MCF 10A (cell line): Measurements from ENCODE around the gene CCNY. TPM values are rescaled to one million over a fixed set of nuclear protein-coding genes. Genes with fewer than 3 reads are reported as not detected.

Experiments used
- BruUV-seq: library from RNA; stranded (reverse); fragments of 400-500 nt; replicated peaks from 2 replicates; lab custom pipeline; 2021; lab: Mats Ljungman, UMichigan
- CTCF ChIA-PET: fragments of 300-600 bp; sonication (Branson Sonifier 250); formaldehyde crosslinking; extraction: SDS; loops from one replicate; lab custom pipeline; 2021; ENCODE audit warnings: antibody characterized with exemption, inconsistent platforms; lab: Yijun Ruan, JAX
- POLR2A ChIA-PET: fragments of 300-600, 350-650 bp; sonication (Branson Sonifier 250); formaldehyde crosslinking; extraction: SDS; loops from one replicate; lab custom pipeline; 2020; ENCODE audit warnings: antibody characterized with exemption, inconsistent platforms; lab: Yijun Ruan, JAX
- DNase-seq: peaks from one replicate; pipeline ENCODE4 v3.0.0-alpha.2; 2018; ENCODE audit not compliant: unreplicated experiment
- H3K27ac Mint-ChIP-seq: one replicate; pipeline ENCODE4 v1.8.0; 2022; ENCODE audit warnings: mild to moderate bottlenecking, low read depth, mixed read lengths; ENCODE audit not compliant: unreplicated experiment
- H3K27me3 Mint-ChIP-seq: one replicate; pipeline ENCODE4 v1.8.0; 2022; ENCODE audit warnings: mixed read lengths; ENCODE audit not compliant: insufficient read depth, unreplicated experiment
- H3K36me3 Mint-ChIP-seq: one replicate; pipeline ENCODE4 v1.8.0; 2022; ENCODE audit warnings: mild to moderate bottlenecking, moderate library complexity, mixed read lengths; ENCODE audit not compliant: insufficient read depth, unreplicated experiment
- H3K4me1 Mint-ChIP-seq: one replicate; pipeline ENCODE4 v1.8.0; 2022; ENCODE audit warnings: mixed read lengths; ENCODE audit not compliant: insufficient read depth, unreplicated experiment
- H3K4me3 Mint-ChIP-seq: one replicate; pipeline ENCODE4 v1.8.0; 2022; ENCODE audit warnings: mild to moderate bottlenecking, moderate library complexity, mixed read lengths; ENCODE audit not compliant: unreplicated experiment
- H3K9me3 Mint-ChIP-seq: one replicate; pipeline ENCODE4 v1.8.0; 2022; ENCODE audit warnings: mixed read lengths; ENCODE audit not compliant: unreplicated experiment
- CTCF ChIP-seq: fragments of 200-600 bp; IDR thresholded peaks from one replicate; pipeline ENCODE4 v1.8.0; 2022; ENCODE audit warnings: antibody characterized with exemption, mild to moderate bottlenecking; ENCODE audit not compliant: unreplicated experiment
- intact Hi-C: fragments of 100-400 bp; cut with micrococcal nuclease; formaldehyde crosslinking; loops from 2 replicates; pipeline ENCODE4 v1.14.1; 2022
- total RNA-seq: library from RNA; stranded (reverse); gene quantifications from 2 replicates; pipeline ENCODE4 v1.2.3, GENCODE V29; 2022

The CCNY gene
- total RNA-seq, 1 experiment from 2014 or later: 68.9 TPM

GRCh38 chr10:35384265-35384868, 48.1 kb downstream of the CCNY start:
- peaks cover 7% of the 10 kb centered on the region for H3K36me3 Mint-ChIP-seq
- POLR2A ChIA-PET: interaction anchor here (1.7 kb wide), 1 partner anchor 12 kb away, joined by 6 read pairs; no protein-coding TSS in a partner anchor
- H3K27ac Mint-ChIP-seq: no peak overlapping the region

GRCh38 chr10:35386594-35387174, 50.4 kb downstream of the CCNY start:
- DNase-seq: peak; percentile 57
- no peak overlapping the region for H3K4me3 Mint-ChIP-seq
- BruUV-seq: no TSS peak
- TF ChIP-seq CTCF: no peak
- peak overlapping the region; percentile 62 for H3K27ac Mint-ChIP-seq
- intact Hi-C loops: loop anchor here (5.0 kb wide), 1 partner anchor 49 kb away; the partner anchor contains the start of gene CCNY
- H3K4me1 Mint-ChIP-seq: peaks cover 36% of the 10 kb centered on the region
- CTCF ChIA-PET: interaction anchor here (0.6 kb wide), 1 partner anchor 14 kb away, joined by 3 read pairs; no protein-coding TSS in a partner anchor
- H3K36me3 Mint-ChIP-seq: peaks cover 7% of the 10 kb centered on the region
- H3K27me3 Mint-ChIP-seq: no peaks in the 10 kb centered on the region
- POLR2A ChIA-PET: interaction anchor here (0.5 to 1.3 kb wide), 3 partner anchors 13 to 87 kb away, joined by 3 to 6 read pairs (median 3); no protein-coding TSS in a partner anchor
- peaks cover 4% of the 10 kb centered on the region for H3K9me3 Mint-ChIP-seq

More at GRCh38 chr10:35384265-35384868, 48.1 kb downstream of the CCNY start:
- Mint-ChIP-seq H3K27me3 (no peaks in the 10 kb centered on the region), H3K4me1 (peaks cover 36% of the 10 kb centered on the region), H3K4me3 (no peak overlapping the region), H3K9me3 (no peaks in the 10 kb centered on the region)
- TF ChIP-seq CTCF: no peak
- DNase-seq: no peak
- CTCF ChIA-PET: interaction anchor here (0.5 to 0.6 kb wide), 3 partner anchors 9 to 39 kb away, joined by 3 to 4 read pairs (median 3); no protein-coding TSS in a partner anchor
- intact Hi-C loops: no loop called here
- BruUV-seq: no TSS peak

- BruUV-seq: no TSS peak
- CTCF ChIA-PET: interaction anchor here (0.6 kb wide), 1 partner anchor 15 kb away, joined by 3 read pairs; no protein-coding TSS in a partner anchor
- H3K27me3 Mint-ChIP-seq: no peaks in the 10 kb centered on the region
- intact Hi-C loops: loop anchor here (5.0 kb wide), 1 partner anchor 50 kb away; the partner anchor contains the start of gene CCNY
- peaks cover 8% of the 10 kb centered on the region for H3K9me3 Mint-ChIP-seq
- no peak overlapping the region for H3K4me3 Mint-ChIP-seq
- no peak for TF ChIP-seq CTCF
- peak overlapping the region; percentile 62 for H3K27ac Mint-ChIP-seq
- POLR2A ChIA-PET: interaction anchor here (1.3 kb wide), 1 partner anchor 34 kb away, joined by 3 read pairs; no protein-coding TSS in a partner anchor
- DNase-seq: peak; percentile 77
- H3K36me3 Mint-ChIP-seq: peaks cover 7% of the 10 kb centered on the region
- H3K4me1 Mint-ChIP-seq: peaks cover 39% of the 10 kb centered on the region
Observed at GRCh38 chr10:35387768-35388167, 51.5 kb downstream of the CCNY start.

GRCh38 chr10:35388197-35388596, 51.9 kb downstream of the CCNY start:
- Mint-ChIP-seq H3K9me3 (peaks cover 8% of the 10 kb centered on the region), H3K4me1 (peaks cover 43% of the 10 kb centered on the region), H3K27ac (peak overlapping the region; percentile 62), H3K4me3 (no peak overlapping the region), H3K27me3 (no peaks in the 10 kb centered on the region), H3K36me3 (peaks cover 7% of the 10 kb centered on the region)
- ChIA-PET POLR2A (interaction anchor here (1.3 kb wide), 1 partner anchor 33 kb away, joined by 3 read pairs; no protein-coding TSS in a partner anchor), CTCF (interaction anchor here (0.6 kb wide), 1 partner anchor 34 kb away, joined by 6 read pairs; no protein-coding TSS in a partner anchor)
- no peak for DNase-seq
- BruUV-seq: no TSS peak
- intact Hi-C loops: loop anchor here (5.0 kb wide), 1 partner anchor 51 kb away; the partner anchor contains the start of gene CCNY
- TF ChIP-seq CTCF: no peak
